Naive thymus-derived CD4-positive, alpha-beta T cell (primary cell): ENCODE data around the gene FNDC1. TPM values are rescaled to one million over a fixed set of nuclear protein-coding genes. Genes with fewer than 3 reads are reported as not detected.

Experiments
- ATAC-seq: fragments of 150-1000 bp; cut with Tn5 transposase; 2 replicates; pipeline ENCODE4 v1.10.0; 2021; ENCODE audit warnings: mild to moderate bottlenecking, moderate library complexity
- CTCF ChIA-PET: fragments of 350-600 bp; sonication (Branson Sonifier 250); formaldehyde crosslinking; loops from one replicate; lab custom pipeline; 2021; ENCODE audit warnings: antibody characterized with exemption; lab: Charles Lee
- POLR2A ChIA-PET: fragments of 350-600 bp; sonication (Branson Sonifier 250); formaldehyde crosslinking; loops from one replicate; lab custom pipeline; 2021; ENCODE audit warnings: antibody characterized with exemption, inconsistent platforms; lab: Charles Lee
- DNase-seq, 9 donors: peaks; one replicate each; pipeline versions ENCODE4 v3.0.0 to v3.0.0-alpha.2; 2020 to 2022; ENCODE audit warnings: mixed read lengths in 1 of 9
- H3K27ac ChIP-seq: one replicate; pipeline ENCODE4 v1.7.0; 2013; ENCODE audit warnings: mild to moderate bottlenecking, low read depth, low read length, moderate library complexity
- H3K27me3 ChIP-seq, 2 donors: one replicate each; pipeline ENCODE4 v1.7.0; 2013; ENCODE audit warnings: low read length in 2 of 2, mild to moderate bottlenecking in 2 of 2, moderate library complexity in 2 of 2; ENCODE audit not compliant: control insufficient read depth in 2 of 2, insufficient read depth in 2 of 2
- H3K36me3 ChIP-seq, 3 experiments: 1 replicate in 2 of 3; 2 replicates in 1 of 3; pipeline ENCODE4 v1.7.0; 2013; ENCODE audit warnings: low read length in 3 of 3, mild to moderate bottlenecking in 3 of 3, moderate library complexity in 1 of 3; ENCODE audit not compliant: insufficient read depth in 3 of 3, control insufficient read depth in 2 of 3
- H3K4me1 ChIP-seq, 2 donors: one replicate each; pipeline ENCODE4 v1.7.0; 2013; ENCODE audit warnings: low read length in 2 of 2, mild to moderate bottlenecking in 2 of 2, moderate library complexity in 1 of 2; ENCODE audit not compliant: control insufficient read depth in 2 of 2, insufficient read depth in 2 of 2
- H3K4me3 ChIP-seq: 2 replicates; pipeline ENCODE4 v1.7.0; 2013; ENCODE audit warnings: mild to moderate bottlenecking, low read length
- H3K9me3 ChIP-seq, 3 experiments: 1 replicate in 2 of 3; 2 replicates in 1 of 3; pipeline ENCODE4 v1.7.0; 2013; ENCODE audit warnings: low read length in 3 of 3; ENCODE audit not compliant: control insufficient read depth in 2 of 3
- H3K27ac Mint-ChIP-seq, 9 donors: one replicate each; pipeline ENCODE4 v1.8.0; 2020 to 2022; ENCODE audit warnings: mixed read lengths in 9 of 9, mild to moderate bottlenecking in 8 of 9, moderate library complexity in 5 of 9, inconsistent platforms in 2 of 9
- H3K27me3 Mint-ChIP-seq, 5 donors: one replicate each; pipeline ENCODE4 v1.8.0; 2021 to 2022; ENCODE audit warnings: mixed read lengths in 5 of 5, mild to moderate bottlenecking in 1 of 5
- H3K36me3 Mint-ChIP-seq, 5 donors: one replicate each; pipeline ENCODE4 v1.8.0; 2020 to 2022; ENCODE audit warnings: mixed read lengths in 5 of 5, mild to moderate bottlenecking in 3 of 5, inconsistent platforms in 1 of 5
- H3K4me1 Mint-ChIP-seq, 7 donors: one replicate each; pipeline ENCODE4 v1.8.0; 2020 to 2022; ENCODE audit warnings: mixed read lengths in 7 of 7, mild to moderate bottlenecking in 3 of 7, inconsistent platforms in 1 of 7
- H3K4me3 Mint-ChIP-seq, 10 donors: one replicate each; pipeline ENCODE4 v1.8.0; 2020 to 2022; ENCODE audit warnings: mild to moderate bottlenecking in 10 of 10, mixed read lengths in 10 of 10, moderate library complexity in 6 of 10, inconsistent platforms in 2 of 10
- H3K9me3 Mint-ChIP-seq, 11 donors: one replicate each; pipeline ENCODE4 v1.8.0; 2020 to 2022; ENCODE audit warnings: mixed read lengths in 11 of 11, mild to moderate bottlenecking in 4 of 11, inconsistent platforms in 1 of 11, moderate library complexity in 1 of 11
- intact Hi-C, 2 donors: fragments of 100-400 bp; cut with micrococcal nuclease; formaldehyde crosslinking; loops; one replicate each; pipeline ENCODE4 v1.15.1; 2023
- polyA plus RNA-seq, 2 donors: library from polyadenylated mRNA; unstranded; fragments of 300-500 nt; fragmentation: Illumina TruSeq; gene quantifications; one replicate each; pipeline ENCODE4 v1.2.3, GENCODE V29; 2021
- total RNA-seq, 6 experiments: library from RNA in 5 of 6; stranded (reverse) in 5 of 6; gene quantifications; 1 replicate in 5 of 6; 2 replicates in 1 of 6; pipeline ENCODE4 v1.2.3 and lab custom pipeline; 2021 to 2026

The FNDC1 gene
- total and polyA plus RNA-seq, 7 experiments from 2014 or later = not detected

DNA sequence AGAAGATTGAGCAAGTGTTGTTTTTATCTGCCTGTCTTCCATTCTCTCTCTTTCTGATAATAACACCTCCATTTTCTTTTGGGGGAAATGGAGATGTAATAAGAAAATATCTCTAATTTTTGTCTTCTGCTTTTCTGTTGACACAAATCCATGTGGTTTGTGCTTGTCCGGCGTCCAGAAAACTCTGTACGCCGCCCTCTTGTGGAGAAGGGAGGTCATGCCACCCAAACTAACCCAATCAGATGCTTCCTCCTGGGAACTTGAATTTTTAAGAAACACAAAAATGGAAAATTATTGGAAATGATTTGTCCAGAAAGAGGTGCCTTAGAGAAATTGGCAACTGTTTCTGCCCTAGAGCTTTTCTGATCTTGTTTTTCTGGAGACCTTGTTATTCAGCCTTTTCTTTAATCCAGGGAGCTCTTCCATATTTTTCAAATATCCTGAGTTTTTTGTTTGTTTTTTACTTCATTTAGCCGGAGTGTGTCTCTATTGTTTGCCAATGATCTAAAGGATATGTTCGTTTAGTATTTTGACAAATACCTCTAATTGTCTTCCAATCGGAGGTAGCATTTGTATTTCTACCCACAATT is 17.8 kb upstream of the FNDC1 start:
- no peak overlapping the region for H3K27ac Mint-ChIP-seq
- Histone ChIP-seq H3K27me3 (no peaks in the 10 kb centered on the region), H3K4me3 (no peak overlapping the region), H3K27ac (no peak overlapping the region), H3K36me3 (no peaks in the 10 kb centered on the region), H3K9me3 (peaks cover 0 to under 1% (median 0%) of the 10 kb centered on the region in 3 experiments), H3K4me1 (no peaks in the 10 kb centered on the region)
- peak in 3 of 9 donors; percentile 11 to 30 (median 21) for DNase-seq
- peaks cover 4 to 34% (median 6%) of the 10 kb centered on the region in 5 donors for H3K27me3 Mint-ChIP-seq
- H3K4me1 Mint-ChIP-seq = peaks cover 2 to 8% (median 7%) of the 10 kb centered on the region in 7 donors
- peak; percentile 76 for ATAC-seq
- H3K4me3 Mint-ChIP-seq = no peak overlapping the region
- POLR2A ChIA-PET = no interaction called here
- peaks cover 3 to 18% (median 10%) of the 10 kb centered on the region in 11 donors for H3K9me3 Mint-ChIP-seq
- CTCF ChIA-PET = interaction anchor here (1.4 kb wide), 1 partner anchor 20 kb away, joined by 3 read pairs; no protein-coding TSS in a partner anchor
- intact Hi-C loops = no loop called here
- H3K36me3 Mint-ChIP-seq = peaks cover 0 to 8% (median 3%) of the 10 kb centered on the region in 5 donors

DNA sequence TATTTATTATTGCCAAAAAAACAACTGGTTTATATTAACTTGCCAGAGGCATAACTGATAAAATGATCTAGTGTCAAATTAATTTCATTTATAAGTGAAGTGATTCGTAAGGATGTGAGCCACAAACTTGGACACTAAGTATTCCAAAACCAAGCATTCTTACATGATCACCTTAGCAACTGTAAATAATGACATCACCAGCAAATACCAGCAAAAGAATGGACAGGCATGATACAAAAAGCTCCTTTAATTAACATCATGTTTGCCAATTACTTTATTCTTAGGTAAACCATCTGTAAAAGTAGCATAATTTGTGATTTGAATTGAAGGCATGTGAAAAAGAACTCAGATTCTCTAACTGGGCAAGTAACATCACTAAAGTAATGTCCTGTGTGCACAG is 17.2 kb upstream of the FNDC1 start:
- Mint-ChIP-seq H3K27ac (no peak overlapping the region), H3K4me3 (no peak overlapping the region), H3K4me1 (peaks cover 2 to 8% (median 7%) of the 10 kb centered on the region in 7 donors), H3K36me3 (peaks cover 0 to 10% (median 4%) of the 10 kb centered on the region in 5 donors), H3K27me3 (peaks cover 4 to 30% (median 7%) of the 10 kb centered on the region in 5 donors), H3K9me3 (peaks cover 3 to 25% (median 15%) of the 10 kb centered on the region in 11 donors)
- Histone ChIP-seq H3K27ac (no peak overlapping the region), H3K4me3 (no peak overlapping the region), H3K9me3 (peaks cover 0 to 7% (median 0%) of the 10 kb centered on the region in 3 experiments), H3K4me1 (no peaks in the 10 kb centered on the region), H3K36me3 (no peaks in the 10 kb centered on the region), H3K27me3 (no peaks in the 10 kb centered on the region)
- ATAC-seq (no peak), DNase-seq (no peak)
- intact Hi-C loops = no loop called here
- CTCF ChIA-PET = no interaction called here
- POLR2A ChIA-PET = no interaction called here

DNA sequence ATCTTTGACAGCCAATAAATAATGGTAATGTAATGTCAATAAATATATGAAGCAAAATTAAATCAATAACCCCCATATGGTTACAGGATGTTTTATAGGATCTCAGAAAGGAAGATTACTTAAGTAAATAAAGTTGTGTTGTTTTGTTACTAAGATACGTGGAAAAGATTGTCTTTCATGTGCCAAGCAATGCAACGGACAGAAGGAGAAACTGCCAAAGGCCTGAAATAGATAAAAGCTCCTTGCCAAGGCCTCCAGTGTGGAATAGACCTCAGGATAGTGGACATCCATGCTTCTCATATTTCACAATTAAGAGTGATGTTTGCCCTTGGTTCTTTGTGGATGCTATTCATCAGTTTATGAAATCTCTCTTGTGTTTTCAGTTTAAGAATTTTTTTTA is 16.4 kb upstream of the FNDC1 start:
- intact Hi-C loops = no loop called here
- H3K9me3 Mint-ChIP-seq = peaks cover 3 to 32% (median 21%) of the 10 kb centered on the region in 11 donors
- POLR2A ChIA-PET = no interaction called here
- Histone ChIP-seq H3K4me3 (no peak overlapping the region), H3K9me3 (peaks cover 0 to 8% (median 0%) of the 10 kb centered on the region in 3 experiments), H3K27me3 (no peaks in the 10 kb centered on the region), H3K4me1 (no peaks in the 10 kb centered on the region), H3K36me3 (no peaks in the 10 kb centered on the region), H3K27ac (no peak overlapping the region)
- DNase-seq = no peak
- no peak overlapping the region for H3K4me3 Mint-ChIP-seq
- no peak overlapping the region for H3K27ac Mint-ChIP-seq
- peaks cover 2 to 8% (median 7%) of the 10 kb centered on the region in 7 donors for H3K4me1 Mint-ChIP-seq
- CTCF ChIA-PET = no interaction called here
- no peak for ATAC-seq
- peaks cover 5 to 34% (median 11%) of the 10 kb centered on the region in 5 donors for H3K27me3 Mint-ChIP-seq
- peaks cover 3 to 17% (median 4%) of the 10 kb centered on the region in 5 donors for H3K36me3 Mint-ChIP-seq

- Mint-ChIP-seq H3K9me3 (peaks cover 3 to 34% (median 24%) of the 10 kb centered on the region in 11 donors), H3K4me1 (peaks cover 2 to 8% (median 7%) of the 10 kb centered on the region in 7 donors), H3K4me3 (no peak overlapping the region), H3K27me3 (peaks cover 5 to 30% (median 14%) of the 10 kb centered on the region in 5 donors), H3K27ac (no peak overlapping the region), H3K36me3 (peaks cover 3 to 17% (median 4%) of the 10 kb centered on the region in 5 donors)
- no peak overlapping the region for H3K27ac ChIP-seq
- H3K9me3 ChIP-seq = peaks cover 0 to 8% (median 0%) of the 10 kb centered on the region in 3 experiments
- no peaks in the 10 kb centered on the region for H3K27me3 ChIP-seq
- H3K4me1 ChIP-seq = no peaks in the 10 kb centered on the region
- no peaks in the 10 kb centered on the region for H3K36me3 ChIP-seq
- intact Hi-C loops = no loop called here
- DNase-seq (no peak), ATAC-seq (no peak)
- no peak overlapping the region for H3K4me3 ChIP-seq
- ChIA-PET POLR2A (no interaction called here), CTCF (interaction anchor here (1.6 kb wide), 1 partner anchor 8 kb away, joined by 4 read pairs; no protein-coding TSS in a partner anchor)
These were observed 13.5 kb upstream of the FNDC1 start for GRCh38 chr6:159155679-159156078.

- no peak overlapping the region for H3K4me3 ChIP-seq
- intact Hi-C loops = no loop called here
- no peak overlapping the region for H3K27ac ChIP-seq
- H3K9me3 ChIP-seq = peaks cover 0 to 8% (median 0%) of the 10 kb centered on the region in 3 experiments
- Mint-ChIP-seq H3K4me1 (peaks cover 2 to 6% (median 4%) of the 10 kb centered on the region in 7 donors), H3K9me3 (peaks cover 3 to 34% (median 24%) of the 10 kb centered on the region in 11 donors), H3K4me3 (no peak overlapping the region), H3K27me3 (peaks cover 4 to 30% (median 13%) of the 10 kb centered on the region in 5 donors), H3K36me3 (peaks cover 3 to 17% (median 4%) of the 10 kb centered on the region in 5 donors), H3K27ac (no peak overlapping the region)
- H3K27me3 ChIP-seq = no peaks in the 10 kb centered on the region
- DNase-seq = no peak
- POLR2A ChIA-PET = no interaction called here
- H3K4me1 ChIP-seq = no peaks in the 10 kb centered on the region
- no peak for ATAC-seq
- CTCF ChIA-PET = interaction anchor here (1.4 to 1.6 kb wide), 2 partner anchors 9 to 16 kb away, joined by 3 to 4 read pairs; no protein-coding TSS in a partner anchor
- H3K36me3 ChIP-seq = no peaks in the 10 kb centered on the region
These were observed 13.1 kb upstream of the FNDC1 start for GRCh38 chr6:159156089-159156488.

DNA sequence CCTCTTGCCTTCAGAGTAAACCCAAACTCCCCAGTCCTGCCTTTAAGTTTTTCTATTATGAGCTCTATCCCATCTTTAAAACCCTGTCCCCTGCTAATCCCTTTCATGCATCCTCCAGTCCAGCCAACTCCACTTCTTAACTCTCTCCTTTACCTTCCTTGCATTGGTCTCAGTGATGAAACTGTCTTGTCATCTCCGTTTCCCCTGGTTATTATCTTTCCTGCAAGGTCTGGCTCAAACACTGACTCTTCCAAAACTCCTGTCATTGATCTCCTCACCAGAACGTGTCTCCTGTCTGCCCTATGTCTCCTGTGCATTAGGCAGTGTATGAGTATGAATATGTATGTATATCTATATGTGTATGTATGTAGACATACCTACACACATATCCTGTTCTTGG is 11.8 kb upstream of the FNDC1 start:
- Histone ChIP-seq H3K4me1 (no peaks in the 10 kb centered on the region), H3K4me3 (no peak overlapping the region), H3K27me3 (no peaks in the 10 kb centered on the region), H3K27ac (no peak overlapping the region), H3K9me3 (peaks cover 0 to 8% (median 0%) of the 10 kb centered on the region in 3 experiments), H3K36me3 (no peaks in the 10 kb centered on the region)
- peaks cover 3 to 34% (median 24%) of the 10 kb centered on the region in 11 donors for H3K9me3 Mint-ChIP-seq
- ATAC-seq (no peak), DNase-seq (no peak)
- no peak overlapping the region for H3K4me3 Mint-ChIP-seq
- no peaks in the 10 kb centered on the region for H3K4me1 Mint-ChIP-seq
- H3K27me3 Mint-ChIP-seq = peaks cover 3 to 26% (median 12%) of the 10 kb centered on the region in 5 donors
- intact Hi-C loops = no loop called here
- no peak overlapping the region for H3K27ac Mint-ChIP-seq
- CTCF ChIA-PET = interaction anchor here (1.4 kb wide), 1 partner anchor 15 kb away, joined by 3 read pairs; no protein-coding TSS in a partner anchor
- peaks cover 3 to 17% (median 4%) of the 10 kb centered on the region in 5 donors for H3K36me3 Mint-ChIP-seq
- POLR2A ChIA-PET = no interaction called here
